ENCODE results near the gene FAM171A2.

DNA sequence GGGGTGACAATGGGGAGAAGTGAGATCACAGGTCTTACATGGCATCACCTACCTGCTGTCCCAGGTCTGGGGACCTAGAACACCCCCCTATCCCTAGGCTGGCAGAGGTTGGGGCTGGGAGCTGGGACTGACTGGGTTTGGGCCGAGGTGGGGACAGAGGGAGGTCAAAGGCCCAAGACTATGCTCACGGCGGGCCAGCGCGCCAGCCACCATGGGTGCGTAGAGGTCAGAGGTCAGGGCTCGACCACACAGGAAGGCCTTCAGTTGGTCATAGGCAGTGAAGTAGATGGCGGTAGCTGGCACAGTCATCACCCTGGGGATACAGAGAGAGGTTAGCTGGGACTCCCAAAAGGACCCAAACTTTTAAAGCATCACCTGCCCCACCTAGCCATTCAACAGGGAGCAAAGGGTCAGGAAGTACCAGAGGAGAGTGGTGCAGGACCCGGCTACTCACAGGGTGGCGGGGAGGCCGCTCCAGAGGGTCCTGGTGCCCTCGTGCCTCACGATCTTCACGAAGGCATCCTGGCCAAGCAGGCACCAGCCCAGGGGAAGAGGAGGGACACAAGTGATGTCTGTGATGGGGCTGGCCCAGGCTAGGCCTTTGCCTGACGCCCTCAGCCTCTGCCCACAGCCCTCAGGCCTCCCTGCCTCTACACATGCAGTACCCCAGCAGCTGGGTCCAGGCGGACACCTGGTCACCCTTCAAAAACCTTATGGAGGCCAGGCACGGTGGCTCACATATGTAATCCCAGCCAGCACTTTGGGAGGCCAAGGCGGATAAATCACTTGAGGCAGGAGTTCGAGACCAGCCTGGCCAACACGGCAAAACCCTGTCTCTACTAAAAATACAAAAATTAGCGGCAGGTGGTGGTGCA is 42.2 kb downstream of the FAM171A2 start:
- TF ChIP-seq CREM (CRISPR knock-in tag; IDR thresholded peaks at IDR 0.05) (no peak), NFYB (CRISPR knock-in tag; conservative IDR thresholded peaks at IDR 0.05; ENCODE audit: low read depth) (no peak), ATF2 (CRISPR knock-in tag; IDR thresholded peaks at IDR 0.05; ENCODE audit: borderline replicate concordance, low read depth) (no peak)

All from WTC11 (cell line).